DMS 273 (cell line): ENCODE measurements around the gene CENPX.

Experiments used
- DNase-seq: peaks from one replicate; lab custom pipeline; 2025; ENCODE audit not compliant: unreplicated experiment; lab: John Stamatoyannopoulos, UW

The CENPX gene

GRCh38 chr17:82012261-82012639 is 10.4 kb downstream of the CENPX start:
- no peak for DNase-seq

GRCh38 chr17:82011617-82012187 is 11.0 kb downstream of the CENPX start:
- DNase-seq, result no peak

- DNase-seq, result no peak
These were observed 11.8 kb downstream of the CENPX start for GRCh38 chr17:82010575-82011525.

- no peak for DNase-seq
These were observed 13.3 kb downstream of the CENPX start for GRCh38 chr17:82009413-82009812.

- no peak for DNase-seq
These were observed 13.7 kb downstream of the CENPX start for GRCh38 chr17:82008941-82009405.

GRCh38 chr17:82008258-82008940 is 14.3 kb downstream of the CENPX start:
- no peak for DNase-seq

GRCh38 chr17:82007495-82008257 is 15.0 kb downstream of the CENPX start:
- DNase-seq, result no peak

GRCh38 chr17:82007228-82007494 is 15.5 kb downstream of the CENPX start:
- no peak for DNase-seq

GRCh38 chr17:82006468-82007227 is 16.0 kb downstream of the CENPX start:
- DNase-seq, result peak; percentile 67

GRCh38 chr17:82005701-82006348 is 16.9 kb downstream of the CENPX start:
- no peak for DNase-seq

GRCh38 chr17:82004517-82005455 is 17.9 kb downstream of the CENPX start:
- DNase-seq, result no peak

- peak; percentile 34 for DNase-seq
These were observed 19.0 kb downstream of the CENPX start for GRCh38 chr17:82003411-82004381.

GRCh38 chr17:82001571-82002056 is 21.1 kb downstream of the CENPX start:
- DNase-seq, result no peak

GRCh38 chr17:82000803-82001570 is 21.7 kb downstream of the CENPX start:
- peak; percentile 60 for DNase-seq

GRCh38 chr17:81999976-82000802 is 22.5 kb downstream of the CENPX start:
- DNase-seq, result no peak

GRCh38 chr17:81999587-81999975 is 23.1 kb downstream of the CENPX start:
- no peak for DNase-seq
